C4-2B (cell line): ENCODE measurements around the gene AKAP8L.

Experiments
- ZFX ChIP-seq: fragments of 450-650 bp; IDR thresholded peaks from 2 replicates; pipeline ENCODE4 v1.6.1; 2017
- TF ChIP-seq, protein P1 (sequence below): fragments of 450-650 bp; conservative IDR thresholded peaks from 2 replicates; pipeline ENCODE4 v1.5.1; 2017; ENCODE audit warnings: mild to moderate bottlenecking

DNA sequence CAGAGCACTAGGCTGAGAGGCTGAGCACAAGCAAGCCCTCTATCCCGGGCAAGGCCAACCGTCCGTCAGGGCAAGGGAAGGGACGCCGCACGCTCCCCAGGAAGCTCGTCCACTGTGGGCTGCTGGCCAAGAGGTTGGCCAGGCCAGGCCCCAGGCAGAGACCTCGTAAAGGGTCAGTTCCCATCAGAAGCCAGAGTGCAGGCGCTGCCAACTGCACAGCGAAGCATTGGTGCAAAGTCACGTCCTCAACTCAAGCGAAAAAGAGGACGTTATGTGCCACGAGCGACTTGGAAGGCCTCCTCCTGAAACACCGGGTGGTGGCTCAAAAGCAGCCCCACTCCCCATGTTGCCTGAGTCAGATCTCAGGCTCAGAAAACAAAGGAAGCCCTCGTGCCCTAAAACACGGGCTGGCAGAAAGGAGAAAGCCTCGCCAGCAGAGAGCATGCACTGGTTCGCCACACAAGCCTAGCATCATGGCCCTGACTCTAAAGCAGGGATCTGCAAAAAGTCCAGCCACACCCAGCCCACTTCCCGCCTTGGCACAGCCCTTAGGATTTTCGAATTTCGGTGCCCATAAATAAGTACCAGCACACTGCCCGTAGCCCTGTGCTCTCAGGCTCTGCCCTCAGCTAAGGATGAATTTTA, 43.9 kb downstream of the AKAP8L start:
- TF ChIP-seq, protein P1, sequence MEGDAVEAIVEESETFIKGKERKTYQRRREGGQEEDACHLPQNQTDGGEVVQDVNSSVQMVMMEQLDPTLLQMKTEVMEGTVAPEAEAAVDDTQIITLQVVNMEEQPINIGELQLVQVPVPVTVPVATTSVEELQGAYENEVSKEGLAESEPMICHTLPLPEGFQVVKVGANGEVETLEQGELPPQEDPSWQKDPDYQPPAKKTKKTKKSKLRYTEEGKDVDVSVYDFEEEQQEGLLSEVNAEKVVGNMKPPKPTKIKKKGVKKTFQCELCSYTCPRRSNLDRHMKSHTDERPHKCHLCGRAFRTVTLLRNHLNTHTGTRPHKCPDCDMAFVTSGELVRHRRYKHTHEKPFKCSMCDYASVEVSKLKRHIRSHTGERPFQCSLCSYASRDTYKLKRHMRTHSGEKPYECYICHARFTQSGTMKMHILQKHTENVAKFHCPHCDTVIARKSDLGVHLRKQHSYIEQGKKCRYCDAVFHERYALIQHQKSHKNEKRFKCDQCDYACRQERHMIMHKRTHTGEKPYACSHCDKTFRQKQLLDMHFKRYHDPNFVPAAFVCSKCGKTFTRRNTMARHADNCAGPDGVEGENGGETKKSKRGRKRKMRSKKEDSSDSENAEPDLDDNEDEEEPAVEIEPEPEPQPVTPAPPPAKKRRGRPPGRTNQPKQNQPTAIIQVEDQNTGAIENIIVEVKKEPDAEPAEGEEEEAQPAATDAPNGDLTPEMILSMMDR, result no peak
- TF ChIP-seq ZFX, result no peak
